Stimulated activated CD4-positive, alpha-beta T cell treated with anti-CD3 and anti-CD28 coated beads, Interleukin-2, amount 100 ng/mL, for 24 hours (primary cell): ENCODE measurements around the gene EIF3J.
"Not testable (repeated sequence)": the region's sequence is repeated elsewhere in the genome, so short reads cannot be mapped to it uniquely, and the experiment has no call there.

ENCODE experiments used
- DNase-seq, 2 donors: peaks; one replicate each; pipeline ENCODE4 v3.0.0-alpha.2; 2020

Gene EIF3J

DNA sequence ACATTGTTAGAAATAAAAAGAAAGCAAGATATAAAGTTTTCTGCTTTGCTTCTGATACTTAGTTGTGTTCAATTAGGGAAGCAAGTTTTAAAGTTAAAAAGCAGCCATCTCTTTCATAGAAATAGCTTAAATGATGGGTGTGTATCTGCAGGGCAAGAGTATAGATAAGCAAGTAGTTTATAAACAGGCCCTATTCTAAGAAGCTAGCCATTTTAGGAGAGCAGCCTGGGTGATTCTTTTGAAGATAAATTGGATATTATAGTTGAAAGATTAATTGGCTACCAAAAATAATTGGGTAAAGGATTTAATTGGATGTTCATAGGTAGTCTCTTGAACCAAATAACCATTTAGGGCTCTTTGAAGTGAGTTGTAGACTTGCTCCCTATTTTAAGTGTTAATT is 5.6 kb downstream of the EIF3J start:
- DNase-seq = no peak

DNA sequence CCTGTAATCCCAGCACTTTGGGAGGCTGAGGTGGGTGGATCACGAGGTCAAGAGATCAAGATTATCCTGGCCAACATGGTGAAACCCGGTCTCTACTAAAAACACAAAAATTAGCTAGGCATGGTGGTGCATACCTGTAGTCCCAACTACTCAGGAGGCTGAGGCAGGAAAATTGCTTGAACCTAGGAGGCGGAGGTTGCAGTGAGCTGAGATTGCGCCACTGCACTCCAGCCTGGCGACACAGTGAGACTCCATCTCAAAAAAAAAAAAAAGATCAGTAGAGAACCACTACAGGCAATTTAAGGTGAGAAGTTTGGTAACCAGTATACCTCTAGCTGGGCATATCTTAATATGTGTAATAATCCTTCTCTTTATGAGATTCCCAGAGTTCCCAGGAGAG is 7.8 kb downstream of the EIF3J start:
- not testable (repeated sequence) for DNase-seq

DNA sequence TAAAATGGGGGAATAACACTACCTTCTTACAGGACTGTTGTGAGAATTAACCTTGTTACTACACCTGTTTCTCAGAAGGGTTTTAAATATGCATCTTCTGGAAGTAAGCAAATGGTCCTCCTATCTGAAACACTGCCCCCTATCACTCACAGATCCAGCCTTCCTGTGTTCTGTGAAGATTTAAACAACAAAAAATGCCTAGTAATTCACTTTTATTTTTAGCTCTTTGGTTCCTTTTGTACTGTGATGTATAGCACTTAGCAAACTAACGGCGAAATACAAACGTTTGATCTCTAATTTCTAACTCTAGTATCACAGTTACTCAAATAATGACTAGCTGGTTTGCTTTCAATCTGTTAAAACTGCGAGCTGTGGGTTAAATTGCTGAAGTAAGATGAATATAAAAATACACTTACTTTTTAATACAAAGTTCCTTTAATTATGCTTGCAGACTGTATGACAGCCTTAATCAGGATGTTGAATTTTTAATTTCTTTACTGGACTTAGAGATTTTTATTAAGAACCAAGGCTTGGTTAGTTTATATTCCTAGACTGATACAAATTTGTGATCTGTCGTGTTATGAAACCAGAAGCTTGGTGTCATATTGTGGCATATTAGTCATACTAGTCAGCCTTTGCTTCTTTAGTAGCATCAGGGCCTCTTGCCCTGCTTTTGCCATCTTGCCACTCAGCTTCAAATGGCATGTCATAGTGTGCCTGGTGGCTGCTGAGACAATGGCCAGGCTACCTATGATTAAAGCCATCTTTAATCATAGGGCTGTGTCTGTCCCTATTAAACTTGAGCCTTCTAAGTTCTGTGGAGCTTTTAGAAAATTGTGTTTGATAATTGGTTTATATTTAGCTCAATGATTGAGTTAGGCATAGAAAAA is 9.2 kb downstream of the EIF3J start:
- peak; percentile 48 to 54 for DNase-seq

GRCh38 chr15:44549152-44549551 is 12.2 kb downstream of the EIF3J start:
- not testable (repeated sequence) for DNase-seq

DNA sequence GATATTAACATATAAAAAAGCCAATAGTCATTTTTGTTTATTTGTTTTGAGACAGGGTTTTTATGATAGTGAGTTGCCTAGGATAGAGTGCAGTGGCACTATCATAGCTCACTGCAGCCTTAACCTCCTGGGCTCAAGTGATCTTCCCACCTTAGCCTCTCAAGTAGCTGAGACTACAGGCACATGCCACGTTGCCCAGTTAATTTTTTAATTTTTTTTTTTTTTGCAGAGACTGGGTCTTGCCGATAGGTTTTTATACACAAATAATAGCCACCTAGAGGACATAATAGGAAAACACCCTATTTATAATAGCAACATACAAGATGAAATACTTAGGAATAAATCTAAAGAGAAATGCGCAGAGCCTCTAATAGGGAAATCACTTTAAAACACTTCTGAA is 13.3 kb downstream of the EIF3J start:
- no peak for DNase-seq

DNA sequence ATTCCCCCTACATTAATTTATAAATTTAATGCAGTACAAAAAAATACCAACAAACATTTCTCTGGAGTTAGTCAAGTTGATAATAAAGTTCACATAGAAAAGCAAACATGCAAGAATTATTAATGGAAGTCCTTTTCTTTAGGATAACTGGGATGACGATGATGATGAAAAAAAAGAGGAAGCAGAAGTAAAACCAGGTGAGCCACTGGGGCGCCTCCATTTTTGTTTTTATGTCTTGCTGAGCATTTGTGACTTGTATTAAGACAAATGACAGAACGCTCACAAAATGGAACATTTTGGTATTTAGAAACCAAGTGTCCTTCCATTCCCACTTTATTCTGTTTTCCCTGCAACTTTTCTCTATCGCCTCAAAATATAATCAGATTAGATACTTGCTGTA is 13.8 kb downstream of the EIF3J start:
- no peak for DNase-seq

DNA sequence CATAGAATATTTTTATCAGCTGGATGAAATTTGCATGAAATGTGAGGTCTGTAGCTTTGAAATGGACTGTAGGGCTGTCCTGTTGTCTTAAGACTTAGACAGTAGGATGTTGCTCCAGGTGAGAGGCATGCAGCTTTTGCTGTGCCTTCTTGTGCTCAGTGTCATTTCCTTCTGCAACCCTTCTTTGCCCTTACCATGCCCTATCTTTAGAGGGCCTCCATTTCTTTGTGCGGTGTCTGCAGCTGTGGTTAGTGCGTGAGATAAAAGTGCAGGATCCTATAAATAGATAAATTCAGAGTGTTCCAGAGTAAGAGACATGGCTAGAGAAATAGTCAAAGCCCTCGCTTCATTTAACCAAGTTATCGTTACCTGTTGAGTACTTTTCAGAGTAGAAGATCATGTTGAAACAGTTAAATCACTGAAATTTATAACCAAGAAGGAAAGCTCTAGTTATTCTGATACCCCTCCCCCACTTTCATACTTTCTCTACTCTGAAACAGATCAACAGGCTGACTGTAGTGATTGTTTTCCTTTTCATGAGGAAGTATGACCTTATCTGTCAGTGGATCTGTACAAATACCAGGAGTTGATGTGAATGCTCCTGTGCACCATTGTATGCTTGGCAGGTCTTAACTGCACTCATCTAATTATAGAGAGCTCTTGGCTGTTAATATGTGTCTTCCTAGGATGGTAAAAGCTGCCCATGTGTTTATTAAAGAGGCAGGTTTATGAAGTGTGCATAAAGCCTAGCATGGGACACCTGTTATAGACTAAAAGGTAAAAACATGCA is 18.2 kb downstream of the EIF3J start:
- no peak for DNase-seq

DNA sequence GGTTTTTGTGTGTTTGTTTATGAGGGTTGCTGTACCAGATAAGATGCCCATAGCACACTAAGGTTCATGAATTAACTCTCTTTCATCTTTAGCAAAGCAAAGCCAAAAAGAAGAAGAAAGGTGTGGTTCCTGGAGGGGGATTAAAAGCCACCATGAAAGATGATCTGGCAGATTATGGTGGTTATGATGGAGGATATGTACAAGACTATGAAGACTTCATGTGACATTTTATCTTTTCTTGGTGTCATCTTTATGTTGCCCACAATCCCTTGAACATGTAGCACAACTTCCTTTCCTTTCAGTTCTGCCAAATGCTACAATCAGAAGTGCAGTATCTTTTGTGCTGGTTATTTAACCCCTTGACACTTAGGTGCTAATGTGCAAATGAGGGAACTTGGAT is 24.0 kb downstream of the EIF3J start:
- DNase-seq = not testable (repeated sequence)

GRCh38 chr15:44565387-44566154 is 28.6 kb downstream of the EIF3J start:
- no peak for DNase-seq

DNA sequence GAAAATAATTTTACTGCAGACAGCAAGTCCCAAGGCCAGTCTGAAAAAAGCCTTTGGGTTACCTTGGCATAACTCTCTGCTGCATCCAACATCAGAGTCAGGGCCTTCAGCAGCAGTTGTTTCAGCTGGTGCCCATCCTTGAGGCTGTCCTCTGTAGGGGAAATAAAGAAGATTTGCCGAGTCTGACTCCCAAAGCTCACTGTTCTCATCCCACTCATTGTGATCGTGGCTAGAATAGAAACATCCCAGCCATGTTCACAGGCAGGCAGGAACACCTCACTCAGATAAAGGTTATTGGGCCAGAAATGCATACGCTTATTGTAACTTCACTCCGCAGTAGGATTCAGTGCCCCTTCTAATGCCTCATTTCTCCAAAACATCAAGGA is 29.2 kb downstream of the EIF3J start:
- no peak for DNase-seq

- DNase-seq = no peak
Measured at GRCh38 chr15:44568338-44568737, 31.4 kb downstream of the EIF3J start.

DNA sequence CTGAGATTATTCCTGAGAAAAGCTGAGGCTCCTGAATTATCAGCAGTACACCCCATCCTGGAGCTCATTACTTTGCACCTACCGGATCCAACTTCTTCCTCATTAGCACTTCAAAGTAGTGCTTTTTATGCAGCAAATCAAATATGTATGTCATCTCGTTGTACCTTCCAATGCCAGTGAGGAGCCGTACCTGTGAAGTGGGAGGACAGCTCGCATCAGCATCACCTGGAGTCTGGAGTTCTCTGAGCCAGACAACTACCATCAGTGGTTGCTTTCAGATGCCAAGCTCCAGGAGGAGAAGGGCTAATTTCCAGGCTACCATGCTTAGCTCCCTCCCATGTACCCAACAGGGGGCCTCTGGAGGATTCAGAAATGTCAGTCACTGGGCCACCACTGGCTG is 32.4 kb downstream of the EIF3J start:
- DNase-seq = no peak

GRCh38 chr15:44570361-44570760 is 33.4 kb downstream of the EIF3J start:
- DNase-seq = no peak

DNA sequence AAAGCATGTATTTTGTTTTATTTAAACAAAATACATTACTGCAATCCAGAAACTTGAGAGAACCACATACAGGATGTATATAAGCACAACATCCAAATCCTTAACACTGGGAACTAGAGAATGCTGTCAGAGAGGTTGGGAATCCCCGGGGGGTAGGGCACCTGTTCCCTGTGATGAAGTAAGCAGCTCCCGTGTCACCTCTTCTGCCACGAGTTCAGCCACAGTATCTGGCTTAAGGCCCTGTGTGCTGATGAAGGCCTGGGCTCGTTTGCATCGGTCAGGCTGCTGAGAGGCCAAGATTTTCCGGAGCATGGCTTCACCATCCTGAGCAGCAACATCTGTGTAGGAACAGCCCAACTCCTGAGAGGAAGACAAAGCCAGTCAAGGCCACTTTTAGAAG is 36.4 kb downstream of the EIF3J start:
- no peak for DNase-seq

DNA sequence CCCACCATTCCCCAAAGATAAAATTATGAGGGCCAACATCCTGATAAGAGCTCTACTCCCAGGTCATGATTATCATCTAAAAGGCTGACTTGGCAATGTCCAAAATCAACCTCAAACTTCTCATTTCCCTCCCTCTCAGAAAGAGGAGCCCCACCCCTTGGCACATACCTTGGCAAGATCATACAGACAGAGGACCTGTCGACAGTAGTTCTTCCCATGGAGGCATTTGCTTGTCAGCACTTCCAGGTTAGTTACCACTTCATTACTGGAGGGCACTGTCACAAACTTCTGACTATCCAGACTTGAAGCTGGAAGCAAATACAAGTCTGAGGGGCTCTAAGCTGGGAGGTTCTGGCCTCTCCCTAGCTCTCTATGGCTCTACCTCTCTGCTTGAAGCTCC is 37.8 kb downstream of the EIF3J start:
- DNase-seq = no peak

DNA sequence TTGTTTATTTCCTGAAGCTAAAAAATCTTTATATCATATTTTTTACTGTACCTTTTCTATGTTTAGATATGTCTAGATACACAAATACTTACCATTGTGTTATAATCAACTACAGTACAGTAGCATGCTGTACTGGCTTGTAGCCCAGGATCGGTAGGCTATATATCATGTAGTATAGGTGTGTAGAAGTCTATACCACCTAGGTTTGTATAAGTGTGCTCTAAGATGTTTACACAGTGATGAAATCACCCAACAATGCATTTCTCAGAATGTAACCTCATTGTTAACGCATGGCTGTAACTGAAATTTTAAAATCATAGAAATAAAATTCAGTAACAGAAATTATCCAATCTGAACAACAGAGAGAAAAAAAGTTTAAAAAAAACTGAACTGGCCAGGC is 43.2 kb downstream of the EIF3J start:
- no peak for DNase-seq

GRCh38 chr15:44584162-44584749 is 47.3 kb downstream of the EIF3J start:
- DNase-seq = peak; percentile 64 to 66

DNA sequence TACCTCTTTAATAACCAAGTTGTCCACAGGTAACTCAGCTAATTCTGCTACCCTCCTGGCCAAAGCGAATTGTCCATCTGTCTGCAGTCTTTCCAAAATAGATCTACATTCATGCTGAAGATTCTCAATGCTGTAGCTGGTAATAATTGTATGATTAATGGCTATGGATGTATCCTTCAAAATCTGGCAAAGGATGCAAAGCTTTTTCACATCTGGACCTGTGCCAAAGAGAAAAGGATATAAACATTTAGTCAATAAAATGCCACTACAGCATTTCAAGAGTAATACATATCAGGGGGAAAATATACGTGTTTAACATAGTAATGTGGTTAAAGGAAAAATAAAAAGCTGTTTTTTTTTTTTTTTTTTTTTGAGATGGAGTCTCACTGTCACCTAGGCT is 48.7 kb downstream of the EIF3J start:
- DNase-seq = no peak

DNA sequence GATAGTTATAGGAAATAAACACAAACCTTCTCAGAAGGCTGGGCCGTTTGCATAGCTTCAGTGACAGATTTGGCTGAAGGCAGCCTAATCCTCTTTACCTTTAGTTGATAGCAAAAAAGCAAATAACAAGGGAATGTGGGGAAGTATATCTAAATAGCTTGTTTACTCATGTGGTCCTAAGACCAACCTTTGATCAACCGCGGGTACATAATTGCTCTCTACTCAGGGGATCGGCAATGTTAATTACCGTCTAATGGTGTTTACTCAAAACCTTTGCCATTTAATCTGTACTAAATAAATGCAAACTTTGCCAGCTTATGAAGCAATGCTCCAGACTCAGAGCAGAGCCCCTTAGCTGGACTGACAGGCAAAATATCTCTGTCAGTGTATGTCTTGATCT is 51.6 kb downstream of the EIF3J start:
- no peak for DNase-seq

GRCh38 chr15:44591326-44591725 is 54.4 kb downstream of the EIF3J start:
- no peak for DNase-seq

DNA sequence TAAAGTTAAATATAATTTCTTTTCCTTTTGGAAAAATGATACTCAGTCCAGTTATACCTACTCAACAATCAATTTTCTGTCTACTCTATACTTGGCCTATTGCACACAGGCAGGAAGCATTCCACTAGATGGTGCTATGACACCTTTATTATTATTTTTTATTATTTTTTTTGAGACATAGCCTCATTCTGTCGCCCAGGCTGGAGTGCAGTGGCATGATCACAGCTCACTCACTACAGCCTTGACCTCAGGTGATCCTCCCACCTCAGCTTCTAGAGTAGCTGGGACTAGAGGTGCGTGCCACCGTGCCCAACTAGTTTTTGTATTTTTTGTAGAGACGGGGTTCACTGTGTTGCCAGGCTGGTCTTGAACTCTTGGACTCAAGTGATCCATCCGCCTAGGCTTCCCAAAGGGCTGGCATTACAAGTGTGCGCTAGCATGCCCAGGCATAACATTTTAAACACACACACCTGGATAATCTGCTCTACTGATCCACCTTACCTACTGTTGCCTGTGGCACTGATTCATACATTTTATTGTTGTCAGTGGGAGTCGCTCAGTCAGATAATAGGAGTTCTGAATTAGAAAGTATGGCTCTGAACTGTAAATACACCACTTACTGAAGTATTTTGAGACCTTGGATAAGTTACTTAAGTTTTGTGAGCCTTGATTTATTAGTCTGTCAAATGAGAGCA is 56.2 kb downstream of the EIF3J start:
- DNase-seq = no peak

DNA sequence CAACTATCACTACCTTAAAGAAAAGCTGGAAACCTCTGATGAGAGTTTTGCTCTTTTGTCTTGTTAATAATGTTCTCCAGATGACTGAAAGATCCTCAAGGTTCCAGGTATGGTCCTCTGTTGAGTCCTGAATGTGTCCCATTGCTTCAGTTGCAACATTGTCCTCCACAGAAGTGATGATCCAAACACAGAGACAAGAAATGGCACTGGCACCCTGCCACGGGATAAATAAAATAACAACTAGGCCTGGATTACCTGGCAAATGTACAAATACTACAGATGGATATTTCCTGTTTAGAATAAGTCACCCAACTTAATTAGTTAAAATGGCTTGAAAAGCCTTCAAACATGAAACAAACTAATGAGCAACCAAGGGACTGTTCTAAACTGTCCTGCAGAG is 58.3 kb downstream of the EIF3J start:
- no peak for DNase-seq
